ENCODE data around the gene APBA2.

The APBA2 gene

DNA sequence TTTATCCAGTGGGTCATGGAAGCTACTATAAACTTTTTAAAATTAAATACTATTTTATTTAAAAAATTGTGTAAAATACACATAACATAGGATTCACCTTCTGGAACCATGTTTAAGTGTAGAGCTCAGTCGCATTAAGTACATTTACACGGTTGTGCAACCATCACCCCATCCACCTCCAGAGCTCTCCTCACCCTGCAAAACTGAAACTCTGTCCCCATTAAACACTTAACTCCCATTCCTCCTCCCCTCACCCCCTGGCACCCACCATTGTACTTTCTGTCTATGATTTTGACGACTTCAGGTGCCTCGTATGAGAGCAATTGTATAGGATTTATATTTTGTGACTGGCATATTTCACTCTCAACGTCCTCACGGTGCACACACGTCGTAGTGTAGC lies 70.7 kb downstream of the APBA2 start:
- no peak for DNase-seq (ENCODE audit: low read depth in 2 of 2)

DNA sequence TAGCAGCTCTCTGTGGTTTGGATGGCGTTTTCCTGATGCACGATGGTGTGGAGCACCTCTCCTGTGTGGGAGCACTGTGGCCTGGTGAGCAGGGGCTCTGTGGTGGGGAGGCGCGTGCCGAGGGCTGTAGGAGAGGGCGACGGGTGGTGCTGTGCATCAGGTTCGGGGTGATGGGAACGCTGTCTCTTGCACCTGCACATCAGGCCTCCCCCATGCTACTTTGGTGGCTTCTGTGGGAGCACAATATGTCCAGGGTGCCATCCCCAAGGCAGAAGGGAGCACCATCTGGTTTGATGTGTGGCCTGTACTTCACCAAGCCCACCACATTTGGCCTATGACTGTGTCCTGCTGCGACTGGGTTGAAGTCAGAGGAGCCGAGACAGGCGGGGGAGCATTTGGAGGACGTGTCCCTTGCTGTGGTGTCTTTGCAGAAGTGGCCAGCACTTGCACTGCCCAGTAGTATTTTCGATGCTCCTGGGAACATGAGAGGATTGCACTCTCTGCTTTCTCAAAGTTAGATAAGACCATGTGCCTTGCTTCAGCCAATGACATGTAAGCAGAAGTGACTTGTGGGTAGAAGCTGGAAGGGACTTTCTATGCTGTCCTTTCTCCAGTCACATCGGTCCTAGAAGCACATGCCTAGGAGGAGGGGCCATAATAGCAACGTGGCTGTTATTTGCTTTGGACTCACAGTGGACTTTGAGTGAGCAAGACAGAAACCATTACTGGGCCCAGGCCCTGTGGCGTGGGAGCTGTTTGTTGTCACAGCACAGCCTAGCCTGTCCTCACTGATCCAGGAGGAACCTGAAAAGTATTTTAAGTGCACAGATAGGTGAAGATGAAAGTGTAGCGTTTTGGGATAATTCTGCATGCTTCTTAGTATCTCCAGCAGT lies 72.1 kb downstream of the APBA2 start:
- DNase-seq (ENCODE audit: low read depth in 2 of 2): no peak

DNA sequence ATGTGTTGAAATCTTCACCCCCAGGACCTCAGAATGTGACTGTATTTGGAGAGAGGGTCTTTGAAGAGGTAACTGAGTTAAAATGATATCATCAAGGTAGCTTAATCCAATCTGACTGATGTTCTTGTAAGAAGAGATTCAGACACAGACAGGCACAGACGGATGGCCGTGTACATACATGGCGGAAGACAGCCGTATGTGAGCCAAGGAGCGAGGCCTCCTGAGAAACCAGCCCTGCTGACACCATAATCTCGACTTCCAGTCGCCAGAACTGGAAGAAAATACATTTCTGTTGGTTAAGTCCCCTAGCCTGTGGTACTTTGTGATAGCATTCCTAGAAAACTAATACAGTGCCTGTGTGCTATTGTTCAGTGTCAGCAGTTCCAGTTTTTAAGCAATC lies 73.6 kb downstream of the APBA2 start:
- DNase-seq (ENCODE audit: low read depth in 2 of 2): no peak

DNA sequence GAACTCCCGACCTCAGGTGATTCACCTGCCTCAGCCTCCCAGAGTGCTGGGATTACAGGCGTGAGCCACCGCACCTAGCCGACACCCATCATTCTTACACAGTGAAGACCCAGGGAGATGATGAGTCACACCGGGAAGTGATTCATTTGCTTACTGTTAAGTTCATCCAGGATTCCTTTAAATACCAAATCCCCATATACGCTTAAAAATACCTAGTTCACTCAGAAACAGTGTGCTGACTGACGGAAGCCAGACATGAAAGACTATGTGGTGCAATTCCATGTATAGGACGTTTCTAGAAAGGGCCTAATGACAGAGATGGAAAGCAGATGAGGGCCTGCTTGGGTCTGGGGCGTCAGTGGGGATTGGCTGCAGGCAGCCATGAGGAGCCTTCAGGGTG lies 75.2 kb downstream of the APBA2 start:
- DNase-seq (ENCODE audit: low read depth in 2 of 2): no peak

DNA sequence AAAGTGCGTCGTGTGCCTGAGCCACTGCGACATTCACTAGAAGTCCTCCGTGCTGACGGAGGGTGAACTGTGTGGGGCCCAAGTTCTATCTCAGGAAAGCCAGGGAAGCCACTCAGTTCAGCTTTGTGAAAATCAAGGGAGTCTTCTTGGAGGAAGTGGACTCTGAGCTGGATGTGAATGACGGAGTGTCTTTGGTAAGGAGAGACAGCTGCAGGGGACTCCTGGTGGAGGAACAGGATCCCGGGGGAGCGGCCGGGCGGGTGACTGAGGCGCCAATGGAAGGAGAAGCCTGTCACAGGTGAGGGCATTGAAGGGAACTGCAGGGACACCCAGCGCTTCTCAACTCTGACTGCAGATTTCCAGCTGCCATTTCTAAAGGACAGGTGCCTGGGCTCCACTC lies 75.6 kb downstream of the APBA2 start:
- DNase-seq (ENCODE audit: low read depth in 2 of 2): no peak

DNA sequence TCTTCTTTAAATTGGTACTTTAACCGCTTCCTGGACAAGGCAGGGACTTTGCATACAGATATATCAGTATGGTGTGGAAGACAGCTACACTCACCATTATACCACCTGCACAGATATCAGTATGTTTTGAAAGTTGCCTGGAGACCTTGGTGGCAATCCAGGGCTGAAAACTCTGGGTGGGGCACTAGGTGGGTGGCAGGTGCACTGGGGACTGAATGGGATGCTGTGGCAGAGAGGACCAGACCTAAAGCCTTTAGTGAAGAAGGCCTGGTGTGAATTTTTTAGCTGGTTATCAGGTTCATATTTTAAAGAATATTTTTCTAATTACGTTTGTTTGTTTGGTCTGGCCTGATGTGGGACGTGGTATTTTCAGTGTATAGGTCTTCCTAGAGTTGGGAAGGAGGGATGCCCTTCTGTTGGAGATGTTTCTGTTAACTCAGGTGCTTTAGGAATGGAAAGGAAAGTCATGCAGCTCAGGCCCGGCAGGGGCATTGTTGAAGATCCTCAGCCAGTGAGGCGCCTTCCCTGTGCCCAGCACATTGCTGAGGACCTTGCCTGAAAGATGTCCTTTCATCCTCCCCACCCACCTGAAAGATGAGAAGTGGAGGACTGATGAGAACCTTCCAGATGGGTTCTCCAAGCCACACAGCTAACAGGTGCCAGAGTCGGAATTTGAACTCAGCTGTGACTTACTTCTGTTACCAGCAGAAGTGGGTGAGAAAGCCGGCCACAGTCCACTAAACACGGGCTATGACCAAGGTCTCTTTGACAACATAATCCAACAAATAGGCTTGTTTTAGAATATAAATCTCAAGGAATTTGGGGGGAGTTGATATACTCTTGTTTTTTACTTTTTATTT lies 77.3 kb downstream of the APBA2 start:
- no peak for DNase-seq (ENCODE audit: low read depth in 2 of 2)

DNA sequence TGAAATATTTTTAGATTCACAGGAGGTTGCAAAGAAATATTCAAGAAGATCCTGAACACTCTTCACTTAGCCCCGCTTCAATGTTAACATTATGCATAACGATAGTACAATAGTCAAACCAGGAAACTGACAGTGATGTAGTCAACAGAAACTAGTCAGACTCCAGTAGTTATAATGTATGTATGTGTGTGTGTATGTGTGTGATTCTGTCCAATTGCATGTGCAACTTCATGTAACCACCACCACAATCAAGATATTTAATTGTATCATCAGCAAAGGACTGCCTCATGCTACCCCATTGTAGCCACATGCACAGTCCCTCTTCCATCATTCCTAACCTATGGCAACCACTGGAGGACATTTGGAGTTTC lies 77.9 kb downstream of the APBA2 start:
- DNase-seq (ENCODE audit: low read depth in 2 of 2): no peak

DNA sequence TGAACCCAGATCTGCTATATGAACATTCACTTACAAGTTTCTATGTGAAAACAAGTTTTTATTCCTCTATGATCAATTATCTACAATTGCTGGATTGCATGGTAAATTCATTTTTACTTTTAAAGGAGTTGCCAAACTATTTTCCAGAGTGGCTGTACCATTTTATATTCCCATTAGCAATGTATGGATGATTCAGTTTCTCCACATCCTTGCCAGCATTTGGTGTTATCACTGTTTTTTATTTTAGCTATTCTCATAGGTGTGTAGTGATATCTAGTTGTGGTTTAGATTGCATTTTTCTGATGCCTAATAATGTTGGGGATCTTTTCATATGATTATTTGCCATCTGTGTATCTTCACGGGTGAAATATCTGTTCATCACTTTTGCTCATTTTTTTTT lies 78.3 kb downstream of the APBA2 start:
- DNase-seq (ENCODE audit: low read depth in 2 of 2): no peak

DNA sequence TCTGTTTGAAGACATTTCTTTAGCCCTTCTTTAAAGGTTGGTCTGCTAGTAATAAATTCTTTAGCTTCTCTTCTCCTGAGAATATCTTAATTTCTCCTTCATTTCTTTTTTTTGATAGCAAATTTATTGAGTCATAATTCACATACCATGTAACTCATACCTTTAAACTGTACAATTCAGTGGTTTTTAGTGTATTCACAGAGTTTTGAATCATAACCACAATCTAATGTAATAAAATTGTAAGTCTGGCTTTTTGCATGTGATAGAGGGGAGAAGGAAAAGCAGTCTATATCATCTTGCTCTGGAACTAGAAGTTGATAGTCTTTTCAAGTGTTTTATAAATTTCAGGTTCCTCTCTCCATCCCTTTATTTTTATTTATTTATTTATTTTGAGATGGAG lies 81.3 kb downstream of the APBA2 start:
- DNase-seq (ENCODE audit: low read depth in 2 of 2): no peak

DNA sequence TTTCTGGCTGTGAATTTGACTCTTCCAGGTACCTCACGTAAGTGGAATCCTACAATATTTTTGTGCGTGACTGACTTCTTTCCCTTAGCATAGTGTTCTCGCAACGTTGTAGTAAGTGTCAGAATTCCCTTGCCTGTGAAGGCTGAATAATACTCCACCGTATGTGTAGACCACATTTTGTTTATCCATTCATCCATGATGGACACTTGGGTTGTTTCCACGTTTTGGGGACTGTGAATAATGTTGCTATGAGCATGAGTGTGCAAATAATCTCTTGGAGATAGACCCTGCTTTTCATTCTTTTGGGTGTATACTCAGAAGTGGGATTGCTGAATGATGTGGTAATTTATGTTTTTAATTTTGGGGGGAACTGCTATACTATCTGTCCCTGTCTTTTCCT lies 82.2 kb downstream of the APBA2 start:
- DNase-seq (ENCODE audit: low read depth in 2 of 2): no peak

DNA sequence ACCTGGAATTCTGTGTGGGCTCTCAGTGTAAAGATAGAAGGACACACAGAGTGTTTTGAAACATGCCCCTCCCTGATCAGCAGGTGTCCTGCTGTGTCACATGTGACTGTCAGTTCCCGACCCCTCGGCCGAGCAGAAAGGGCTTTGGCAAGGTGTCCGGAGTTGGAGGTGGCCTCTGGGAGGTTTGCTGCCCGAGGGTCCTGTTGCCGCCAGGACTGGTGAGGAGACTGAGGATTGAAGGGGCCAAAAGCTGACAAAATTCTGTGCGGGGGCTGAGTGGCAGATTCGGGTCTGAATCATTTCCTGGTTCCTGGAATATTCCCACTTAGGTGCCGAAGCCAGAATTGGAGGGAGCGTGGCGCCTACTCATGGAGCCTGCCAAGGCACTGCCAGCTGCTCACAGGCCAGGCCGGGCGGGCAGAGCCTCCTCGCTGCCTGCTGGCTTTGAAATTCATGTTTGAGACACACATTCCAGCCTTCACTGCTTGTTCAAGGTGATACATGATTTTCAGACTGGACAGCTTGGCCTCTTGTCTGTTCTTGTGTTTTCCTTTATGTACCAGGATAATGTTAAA lies 83.8 kb downstream of the APBA2 start:
- DNase-seq (ENCODE audit: low read depth in 2 of 2): no peak

DNA sequence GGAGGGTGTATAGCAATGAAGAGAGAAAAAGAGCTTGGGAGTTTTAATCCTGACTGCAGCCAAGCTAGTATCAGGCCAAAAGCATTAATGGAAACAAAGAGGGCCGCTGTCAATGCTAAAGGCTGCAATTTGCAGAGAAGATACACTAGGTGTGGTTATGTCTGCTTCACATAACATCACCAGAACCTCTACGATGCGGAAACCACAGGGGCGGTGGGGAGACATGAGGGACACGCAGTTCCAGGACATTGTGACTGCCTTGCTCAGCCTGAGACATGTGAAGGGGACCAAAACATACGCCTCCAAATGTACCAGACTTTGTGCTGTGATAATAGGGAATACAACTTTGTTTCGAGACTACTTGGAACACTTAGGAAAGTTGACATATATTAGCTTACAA lies 88.4 kb downstream of the APBA2 start:
- DNase-seq (ENCODE audit: low read depth in 2 of 2): no peak

DNA sequence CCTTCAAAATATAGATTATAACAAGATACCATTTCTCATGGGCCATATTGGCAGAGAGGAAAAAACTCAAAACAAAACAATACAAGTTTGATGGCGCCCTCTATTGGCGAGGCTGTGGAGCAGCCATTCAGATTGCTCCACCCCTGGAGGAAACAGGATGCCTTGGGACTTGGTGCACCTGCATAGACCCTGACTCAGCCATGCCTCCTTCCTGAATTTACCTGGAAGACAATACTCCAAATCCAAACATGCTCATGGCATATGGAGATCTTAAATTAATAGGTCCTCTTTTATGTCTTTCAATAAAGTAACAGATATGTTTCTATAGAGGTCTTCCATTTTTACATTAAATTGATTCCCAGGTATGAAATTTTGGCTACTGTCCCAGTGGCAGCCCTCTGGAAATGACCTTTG lies 90.0 kb downstream of the APBA2 start:
- peak; percentile 33 to 59 for DNase-seq (ENCODE audit: low read depth in 2 of 2)

DNA sequence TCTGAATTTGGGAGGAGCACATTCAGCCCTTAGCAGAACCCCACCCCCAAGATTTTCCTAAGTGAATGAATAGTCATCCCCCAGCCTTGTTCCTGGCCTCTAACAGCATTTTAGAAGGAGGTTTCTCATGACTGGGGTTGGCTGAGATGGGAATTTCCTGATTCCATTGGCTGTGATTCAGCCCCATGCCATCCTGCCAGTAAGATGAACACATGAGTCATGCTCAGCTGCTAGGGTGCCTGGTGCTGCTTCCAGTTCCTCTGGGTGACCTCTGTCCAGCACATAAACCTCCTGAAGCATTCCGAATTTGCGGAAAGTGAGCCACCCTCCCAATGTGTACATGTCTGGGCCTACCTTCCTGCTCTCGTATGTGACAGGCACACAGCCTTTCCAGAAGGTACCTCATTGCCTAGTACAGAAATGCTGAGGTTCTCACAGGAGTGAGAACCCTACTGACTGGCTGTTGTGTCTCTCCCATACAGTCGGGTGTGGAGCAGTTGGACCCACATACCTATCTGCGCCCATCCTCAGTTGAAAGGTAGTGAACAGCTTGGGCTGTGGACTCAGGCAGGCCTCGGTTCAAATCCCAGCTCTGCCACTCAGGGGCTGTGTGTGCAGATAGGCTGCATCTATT lies 91.7 kb downstream of the APBA2 start:
- no peak for DNase-seq (ENCODE audit: low read depth in 2 of 2)

DNA sequence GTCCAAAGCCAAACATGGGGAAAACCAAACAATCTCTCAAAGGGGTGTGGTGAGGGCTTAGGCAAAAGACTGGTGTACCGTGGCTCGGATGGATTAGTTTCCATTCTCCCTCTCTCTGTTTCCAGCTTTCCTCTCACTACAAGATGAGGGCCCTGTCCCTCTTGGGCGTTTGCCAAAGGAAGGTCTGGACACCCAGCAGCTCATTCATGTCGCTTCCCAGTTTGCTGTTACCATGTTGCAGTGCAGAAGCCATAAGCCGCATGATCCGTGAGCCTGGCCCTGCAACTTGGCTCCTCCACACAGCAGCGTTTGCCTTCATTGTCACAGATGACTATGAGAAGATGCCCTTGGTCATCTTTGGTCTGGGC lies 92.2 kb downstream of the APBA2 start:
- DNase-seq (ENCODE audit: low read depth in 2 of 2): no peak

DNA sequence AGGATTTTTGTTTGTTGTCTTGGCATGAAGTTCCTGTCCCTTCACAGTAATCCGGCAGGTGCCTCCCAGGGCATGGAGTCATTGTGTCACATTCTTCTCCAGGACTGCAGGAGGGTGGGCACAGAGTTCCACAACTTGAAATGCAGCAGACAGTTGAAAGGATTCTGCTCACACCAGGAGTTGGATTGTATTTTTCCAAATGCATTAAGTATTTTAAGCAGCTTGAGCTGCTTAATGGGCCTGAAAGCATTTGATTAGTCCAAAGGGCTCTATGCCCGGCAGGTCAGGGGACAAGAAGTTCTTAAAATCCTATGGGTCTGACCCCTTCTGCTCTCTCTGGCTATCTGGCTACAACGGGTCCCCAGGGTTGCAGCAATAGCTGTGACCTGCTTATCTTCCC lies 92.9 kb downstream of the APBA2 start:
- DNase-seq (ENCODE audit: low read depth in 2 of 2): no peak

DNA sequence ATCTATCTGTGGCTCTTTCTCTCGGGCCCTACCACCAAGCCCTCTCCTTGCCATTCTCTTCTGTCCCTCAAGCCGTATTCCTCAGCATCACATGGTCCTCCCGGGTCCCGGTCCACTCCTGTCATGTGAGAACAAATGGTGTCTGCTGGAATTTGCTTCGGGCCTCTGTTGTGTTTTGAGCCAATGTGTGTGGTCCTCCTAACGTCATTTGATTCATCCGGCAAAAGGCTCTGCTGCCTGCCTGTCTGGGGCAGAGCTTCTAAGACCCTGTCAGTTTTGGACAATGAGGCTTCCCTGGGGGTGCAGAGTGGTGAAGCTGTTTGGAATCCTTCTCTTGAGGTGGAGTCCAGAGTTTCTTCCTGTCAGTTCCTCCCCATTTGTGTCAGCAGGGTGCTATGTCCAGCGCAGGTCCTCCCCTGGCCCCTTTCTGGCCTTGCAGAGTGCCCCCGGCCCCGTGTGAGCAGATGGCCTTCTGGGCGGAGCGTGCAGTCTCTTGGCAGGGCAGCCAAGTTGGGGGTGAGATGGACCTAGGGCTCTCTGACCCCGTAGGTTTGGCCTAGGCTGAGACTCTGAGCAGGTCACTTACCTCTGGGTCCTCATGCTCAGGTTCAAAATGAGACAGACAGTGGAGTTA lies 93.6 kb downstream of the APBA2 start:
- DNase-seq (ENCODE audit: low read depth in 2 of 2): no peak

DNA sequence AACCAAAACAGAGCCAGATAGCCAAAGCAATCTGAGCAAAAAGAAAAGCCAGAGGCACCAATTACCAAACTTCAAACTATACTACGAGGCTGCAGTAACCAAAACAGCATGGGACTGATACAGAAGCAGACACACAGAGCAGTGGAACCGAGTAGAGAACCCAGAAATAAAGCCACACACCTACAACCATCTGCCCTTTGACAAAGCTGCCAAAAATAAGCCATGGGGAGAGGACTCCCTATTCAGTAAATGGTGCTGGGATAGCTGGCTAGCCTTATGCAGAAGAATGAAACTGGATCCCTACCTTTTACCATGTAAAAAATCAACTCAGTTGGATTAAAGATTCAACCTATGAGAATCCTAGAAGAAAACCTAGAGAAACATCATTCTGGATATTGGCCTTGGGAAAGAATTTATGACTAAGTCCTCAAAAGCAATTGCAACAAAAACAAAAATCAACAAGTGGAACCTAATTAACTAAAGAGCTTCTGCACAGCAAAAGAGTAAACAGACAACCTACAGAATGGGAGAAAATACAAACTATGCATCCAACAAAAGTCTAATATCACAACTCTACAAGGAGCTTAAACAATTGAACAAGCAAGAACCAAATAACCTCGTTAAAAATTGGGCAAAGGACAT lies 95.1 kb downstream of the APBA2 start:
- no peak for DNase-seq (ENCODE audit: low read depth in 2 of 2)

DNA sequence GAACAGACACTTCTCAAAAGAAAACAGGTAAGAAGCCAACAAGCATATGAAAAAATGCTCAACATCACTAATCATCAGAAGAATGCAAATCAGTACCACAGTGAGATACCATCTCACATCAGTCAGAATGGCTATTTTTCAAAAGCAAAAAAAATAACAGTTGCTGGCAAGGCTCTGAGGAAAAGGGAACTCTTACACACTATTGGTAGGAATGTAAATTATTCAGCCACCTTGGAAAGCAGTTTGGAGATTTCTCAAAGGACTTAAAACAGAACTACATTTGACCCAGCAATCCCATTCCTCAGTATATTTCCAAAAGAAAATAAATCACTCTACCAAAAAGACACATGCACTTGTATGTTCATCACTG lies 95.6 kb downstream of the APBA2 start:
- no peak for DNase-seq (ENCODE audit: low read depth in 2 of 2)

DNA sequence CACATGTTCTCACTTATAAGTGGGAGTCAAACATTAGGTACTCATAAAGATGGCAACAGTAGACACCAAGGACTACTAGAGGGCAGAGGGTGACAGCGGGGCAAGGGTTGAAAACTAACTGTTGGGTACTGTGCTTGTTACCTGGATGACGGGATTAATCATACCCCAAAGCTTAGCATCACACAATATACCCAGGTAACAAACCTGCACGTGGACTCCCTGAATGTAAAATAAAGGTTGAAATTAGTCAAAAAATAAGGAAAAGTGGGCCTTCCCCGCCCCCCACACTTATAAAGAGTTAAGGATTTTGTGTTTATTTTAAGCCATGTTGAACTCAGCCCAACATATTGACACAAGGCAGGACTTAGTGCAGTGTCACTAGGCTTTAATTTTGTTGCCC lies 96.1 kb downstream of the APBA2 start:
- DNase-seq (ENCODE audit: low read depth in 2 of 2): no peak

DNA sequence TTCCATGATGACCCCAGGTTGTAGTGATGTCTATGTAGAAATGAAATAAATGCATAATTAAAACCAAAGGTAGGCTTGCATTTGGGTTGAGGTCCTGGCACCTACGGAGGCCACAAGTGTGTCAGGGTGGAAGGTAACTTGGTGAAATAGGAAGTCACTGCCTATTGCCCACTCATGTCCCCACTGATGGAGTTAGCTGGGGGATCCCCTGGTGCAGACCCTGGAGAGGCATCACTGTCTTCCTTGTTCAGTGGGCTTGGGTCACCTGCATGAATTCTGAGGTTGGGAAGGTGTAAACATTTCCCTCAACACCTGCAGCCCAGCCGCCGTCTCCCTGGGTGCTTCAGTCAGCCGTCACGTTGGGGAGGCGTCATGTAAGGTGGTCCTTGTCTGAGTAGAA lies 97.1 kb downstream of the APBA2 start:
- DNase-seq (ENCODE audit: low read depth in 2 of 2): no peak

Measured in stimulated activated CD4-positive, alpha-beta T cell treated with anti-CD3 and anti-CD28 coated beads, Interleukin-15, amount 100 ng/mL, for 48 hours (primary cell).